Motor neuron (in vitro differentiated cells): Measurements from ENCODE around the gene BCAS3. TPM values are rescaled to one million over a fixed set of nuclear protein-coding genes. Genes with fewer than 3 reads are reported as not detected.

ENCODE experiments used
- ATAC-seq, 8 experiments: fragments of 200-7000 bp; cut with Tn5 transposase; replicated peaks in 6 of 8; 2 replicates each; pipeline ENCODE4 v1.8.0; 2021; ENCODE audit warnings: mild to moderate bottlenecking in 8 of 8, moderate library complexity in 8 of 8
- H3K27ac ChIP-seq, 2 donors: fragments of 250-450 bp; sonication (Bioruptor Pico); 2 replicates each; pipeline ENCODE4 v1.9.0; 2021; ENCODE audit warnings: antibody characterized with exemption in 2 of 2, mild to moderate bottlenecking in 2 of 2, moderate library complexity in 1 of 2
- H3K4me1 ChIP-seq, 2 donors: fragments of 250-450 bp; sonication (Bioruptor Pico); replicated peaks in 1 of 2; 2 replicates each; pipeline ENCODE4 v1.6.1; 2021; ENCODE audit warnings: antibody characterized with exemption in 2 of 2, mild to moderate bottlenecking in 2 of 2, moderate library complexity in 1 of 2
- H3K4me3 ChIP-seq, 5 donors: fragments of 250-450 bp; sonication (Bioruptor Pico); 2 replicates each; pipeline ENCODE4 v1.9.0; 2021; ENCODE audit warnings: antibody characterized with exemption in 5 of 5, mild to moderate bottlenecking in 5 of 5, moderate library complexity in 4 of 5
- WGBS, 10 experiments: fragments of 450-650 bp; shearing (Covaris generic); methylation state at CpG; one replicate each; pipeline ENCODE4 v1.0.0; 2022; 5-methylcytosine and 5-hydroxymethylcytosine counted together
- in situ Hi-C, 9 experiments: fragments of 400-800 bp; cut with MboI; loops; one replicate each; pipeline ENCODE4 v1.15.0; 2021; ENCODE audit warnings: low sequenced_read_pairs in 9 of 9, low pct_unique_long_range_greater_than_20kb in 2 of 9; ENCODE audit not compliant: unreplicated experiment in 9 of 9
- total RNA-seq, 8 experiments: library from RNA; unstranded; fragments of 300-600 nt; gene quantifications; 2 replicates each; pipeline versions ENCODE4 v1.2.3 to v1.2.4, GENCODE V29; 2022

Gene BCAS3
- total RNA-seq, 8 experiments from 2014 or later = 18.1 to 45.4 (median 26.8) TPM

- in situ Hi-C loops = no loop called here
- Histone ChIP-seq H3K4me3 (no peak overlapping the region), H3K27ac (no peak overlapping the region), H3K4me1 (peaks cover 24 to 40% of the 10 kb centered on the region in 2 donors)
- ATAC-seq = no peak
- WGBS, 10 experiments = 29 to 80% (median 45%) methylated on average over 1 of the region's 1 CpG; no CpG with 5 or more reads in 6 of the 10 experiments
These were observed 627.4 kb downstream of the BCAS3 start for GRCh38 chr17:61305024-61305423.

- WGBS, 10 experiments = 71 to 100% (median 81%) methylated on average over 1 to 2 of the region's 2 CpGs; no CpG with 5 or more reads in 3 of the 10 experiments
- Histone ChIP-seq H3K4me3 (no peak overlapping the region), H3K27ac (no peak overlapping the region), H3K4me1 (peaks cover 24 to 38% of the 10 kb centered on the region in 2 donors)
- in situ Hi-C loops = no loop called here
- ATAC-seq = no peak
These were observed 628.4 kb downstream of the BCAS3 start for GRCh38 chr17:61306003-61306402.

GRCh38 chr17:61307905-61308886, 630.5 kb downstream of the BCAS3 start:
- Histone ChIP-seq H3K27ac (no peak overlapping the region), H3K4me1 (peaks cover 18 to 23% of the 10 kb centered on the region in 2 donors), H3K4me3 (no peak overlapping the region)
- in situ Hi-C loops = no loop called here
- ATAC-seq = peak in 7 of 8 experiments; percentile 32 to 95 (median 64)
- WGBS, 10 experiments = 19 to 100% (median 73%) methylated on average over 1 to 7 of the region's 11 CpGs

DNA sequence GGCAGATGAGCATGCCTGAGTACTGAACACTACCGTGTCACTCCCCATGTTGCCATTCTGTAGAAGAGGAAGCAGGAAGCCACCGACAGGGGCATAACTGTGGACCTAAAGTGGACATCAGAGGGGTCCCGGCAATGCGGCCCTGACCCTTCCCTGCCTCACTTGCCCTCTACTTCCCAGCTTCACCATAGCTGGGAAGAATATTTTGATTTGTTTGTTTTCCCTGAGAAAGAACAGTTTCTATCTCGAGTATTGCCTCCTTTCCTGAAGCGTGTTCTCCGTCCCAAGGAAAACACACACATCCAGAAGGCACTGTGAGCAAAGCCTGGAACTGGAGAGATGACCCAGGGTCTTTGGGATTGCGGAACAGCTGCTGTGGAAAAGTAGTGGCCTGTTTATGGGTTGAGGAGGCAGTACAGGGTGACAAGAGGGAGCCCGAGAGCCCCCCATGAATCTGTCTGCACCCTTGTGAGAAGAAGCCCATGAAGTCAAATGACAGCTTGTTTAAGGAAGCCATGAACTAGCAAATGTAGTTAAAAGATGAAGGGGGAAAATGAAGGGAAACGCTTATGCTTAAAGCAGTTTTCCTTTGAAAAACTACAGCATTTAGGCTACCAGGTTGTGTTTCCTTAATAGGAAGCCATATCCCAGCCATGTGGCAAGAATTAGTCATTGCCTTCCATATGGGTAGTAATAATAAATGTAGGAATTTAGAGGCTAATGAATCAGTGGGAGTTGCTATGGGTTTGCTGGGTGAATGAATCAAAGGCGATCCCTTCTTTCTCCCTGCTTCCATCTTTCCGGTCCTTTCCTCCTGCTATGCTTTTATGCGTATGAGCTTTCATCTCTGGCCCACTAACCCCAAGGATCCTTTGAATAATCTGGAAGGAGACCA, 632.0 kb downstream of the BCAS3 start:
- peak in 3 of 8 experiments; percentile 54 to 78 (median 76) for ATAC-seq
- no peak overlapping the region for H3K4me3 ChIP-seq
- H3K27ac ChIP-seq = no peak overlapping the region
- 27 to 100% (median 83%) methylated on average over 1 to 11 of the region's 13 CpGs; no CpG with 5 or more reads in 1 of the 10 experiments for WGBS, 10 experiments
- in situ Hi-C loops = no loop called here
- peaks cover 14 to 16% of the 10 kb centered on the region in 2 donors for H3K4me1 ChIP-seq

GRCh38 chr17:61310590-61310989, 632.9 kb downstream of the BCAS3 start:
- H3K4me3 ChIP-seq = no peak overlapping the region
- peaks cover 14 to 16% of the 10 kb centered on the region in 2 donors for H3K4me1 ChIP-seq
- no peak overlapping the region for H3K27ac ChIP-seq
- in situ Hi-C loops = no loop called here
- 30 to 100% (median 96%) methylated on average over 1 to 5 of the region's 6 CpGs; no CpG with 5 or more reads in 1 of the 10 experiments for WGBS, 10 experiments
- ATAC-seq = no peak

DNA sequence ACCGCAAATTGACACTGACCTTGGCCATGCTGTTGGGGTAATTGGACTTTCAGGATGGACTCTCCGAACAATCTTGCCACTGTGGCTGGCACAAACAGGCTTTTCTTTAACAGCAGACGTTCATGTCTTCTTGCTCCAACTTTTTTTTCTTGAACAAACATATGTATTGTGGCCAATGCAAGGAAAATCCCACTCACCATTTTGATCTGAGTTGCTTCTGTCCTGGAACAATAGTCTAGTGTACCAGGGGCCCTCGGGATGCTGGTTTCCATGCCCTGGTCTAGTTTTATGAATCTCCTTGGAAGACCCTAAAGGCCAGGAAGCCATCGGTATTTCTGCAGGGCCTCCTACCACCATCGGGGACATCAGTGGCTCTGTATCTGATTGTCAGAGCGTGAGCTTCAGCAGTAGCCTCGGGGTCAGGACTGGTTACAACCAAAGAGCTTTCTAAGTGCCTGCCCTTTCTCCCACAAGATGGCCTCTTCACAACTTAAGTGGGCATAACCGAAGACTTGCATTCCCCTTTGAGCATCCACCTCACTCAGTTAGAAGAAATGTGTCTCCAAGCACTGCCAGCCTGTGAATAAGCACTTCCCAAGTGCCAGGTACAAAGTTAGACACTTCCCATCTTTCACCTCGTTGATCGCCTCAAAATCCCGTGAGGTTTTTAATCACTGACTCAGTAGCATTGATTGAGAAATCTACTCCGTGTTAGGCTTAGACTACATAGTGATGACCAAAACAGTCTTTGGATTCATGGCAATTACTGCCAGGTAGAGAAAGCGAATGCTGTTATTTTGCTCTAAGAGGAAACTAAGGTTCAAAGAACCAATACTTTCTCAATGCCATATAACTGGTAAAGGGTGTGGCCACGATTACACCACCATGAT, 635.0 kb downstream of the BCAS3 start:
- WGBS, 10 experiments = 66 to 100% (median 89%) methylated on average over 2 to 12 of the region's 15 CpGs
- Histone ChIP-seq H3K4me3 (no peak overlapping the region), H3K4me1 (peaks cover 14 to 16% of the 10 kb centered on the region in 2 donors), H3K27ac (no peak overlapping the region)
- in situ Hi-C loops = no loop called here
- ATAC-seq = no peak

- WGBS, 10 experiments = 55 to 100% (median 84%) methylated on average over 1 to 14 of the region's 21 CpGs; no CpG with 5 or more reads in 2 of the 10 experiments
- ATAC-seq = no peak
- H3K27ac ChIP-seq = no peak overlapping the region
- H3K4me3 ChIP-seq = no peak overlapping the region
- in situ Hi-C loops = no loop called here
- H3K4me1 ChIP-seq = peaks cover 7 to 8% of the 10 kb centered on the region in 2 donors
These were observed 636.0 kb downstream of the BCAS3 start for GRCh38 chr17:61313461-61314326.

GRCh38 chr17:61314368-61315078, 636.9 kb downstream of the BCAS3 start:
- Histone ChIP-seq H3K27ac (no peak overlapping the region), H3K4me1 (peaks cover 0 to 15% of the 10 kb centered on the region in 2 donors), H3K4me3 (no peak overlapping the region)
- in situ Hi-C loops = no loop called here
- peak in 2 of 8 experiments; percentile 24 to 33 for ATAC-seq
- WGBS, 10 experiments = 45 to 100% (median 89%) methylated on average over 1 to 6 of the region's 8 CpGs

DNA sequence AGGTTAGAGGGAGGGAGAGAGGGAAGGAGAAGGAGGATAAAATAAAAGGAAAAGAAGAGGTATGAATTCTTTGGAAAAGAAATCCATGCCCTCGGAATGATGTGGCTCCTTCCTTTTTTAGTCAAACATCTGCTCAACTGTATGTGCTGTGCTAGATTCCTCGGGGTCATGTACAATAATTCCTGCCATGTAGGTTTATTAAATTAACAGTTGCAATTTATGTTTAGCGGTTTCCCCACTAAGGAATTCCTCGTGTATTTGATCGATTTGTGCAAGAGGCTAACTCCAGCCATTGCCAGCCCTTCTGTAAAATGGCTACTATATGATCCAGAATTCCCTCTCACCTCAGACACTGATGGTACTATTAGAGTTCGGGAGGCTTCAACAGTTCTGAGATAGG, 639.0 kb downstream of the BCAS3 start:
- 79 to 100% (median 94%) methylated on average over 1 to 6 of the region's 6 CpGs for WGBS, 10 experiments
- ATAC-seq = no peak
- Histone ChIP-seq H3K4me1 (peaks cover 0 to 12% of the 10 kb centered on the region in 2 donors), H3K4me3 (no peak overlapping the region), H3K27ac (no peak overlapping the region)
- in situ Hi-C loops = no loop called here

- in situ Hi-C loops = no loop called here
- peaks cover 6 to 13% of the 10 kb centered on the region in 2 donors for H3K4me1 ChIP-seq
- ATAC-seq = no peak
- 85 to 93% (median 91%) methylated on average over 7 to 9 of the region's 11 CpGs; no CpG with 5 or more reads in 7 of the 10 experiments for WGBS, 10 experiments
- no peak overlapping the region for H3K4me3 ChIP-seq
- H3K27ac ChIP-seq = no peak overlapping the region
These were observed 640.1 kb downstream of the BCAS3 start for GRCh38 chr17:61317779-61318178.

GRCh38 chr17:61318684-61319098, 641.0 kb downstream of the BCAS3 start:
- in situ Hi-C loops = no loop called here
- no peak overlapping the region for H3K27ac ChIP-seq
- H3K4me3 ChIP-seq = no peak overlapping the region
- peaks cover 15 to 22% of the 10 kb centered on the region in 2 donors for H3K4me1 ChIP-seq
- WGBS, 10 experiments = 29 to 100% (median 90%) methylated on average over 1 to 5 of the region's 5 CpGs; no CpG with 5 or more reads in 3 of the 10 experiments
- ATAC-seq = peak in 1 of 8 experiments; percentile 12
